Breast epithelium (tissue), 4 donors: ENCODE results near the gene OTX2. TPM values are rescaled to one million over a fixed set of nuclear protein-coding genes. Genes with fewer than 3 reads are reported as not detected.

Experiments
- DNase-seq, 2 donors: peaks; one replicate each; pipeline ENCODE4 v3.0.0-alpha.2; 2019; ENCODE audit warnings: low spot score in 2 of 2
- H3K27ac ChIP-seq, 2 donors: fragments of 200-600 bp; sonication (generic) in 1 of 2; one replicate each; pipeline ENCODE4 v1.5.1; 2016 to 2019; ENCODE audit warnings: mild to moderate bottlenecking in 1 of 2
- H3K27me3 ChIP-seq, 2 donors: fragments of 200-600 bp; sonication (generic) in 1 of 2; one replicate each; pipeline versions ENCODE4 v1.5.1 to v1.6.0; 2017 to 2019; ENCODE audit warnings: control low read depth in 1 of 2, mild to moderate bottlenecking in 1 of 2
- H3K36me3 ChIP-seq: fragments of 200-600 bp; one replicate; pipeline ENCODE4 v1.5.1; 2019
- H3K4me1 ChIP-seq, 2 donors: fragments of 200-600 bp; sonication (generic); one replicate each; pipeline ENCODE4 v1.5.1; 2016 to 2019; ENCODE audit warnings: control low read depth in 1 of 2
- H3K4me3 ChIP-seq, 3 donors: fragments of 200-600 bp; sonication (generic); 1 replicate in 2 of 3; 2 replicates in 1 of 3; pipeline ENCODE4 v1.5.1; 2016 to 2019; ENCODE audit warnings: mild to moderate bottlenecking in 3 of 3, moderate library complexity in 2 of 3
- H3K9me3 ChIP-seq, 2 donors: fragments of 200-600 bp; sonication (generic) in 1 of 2; one replicate each; pipeline ENCODE4 v1.5.1; 2016 to 2019; ENCODE audit warnings: control low read depth in 1 of 2
- POLR2A ChIP-seq: fragments of 450-650 bp; IDR thresholded peaks from one replicate; pipeline ENCODE4 v1.6.1; 2016; ENCODE audit warnings: antibody characterized with exemption, mild to moderate bottlenecking, moderate library complexity
- POLR2AphosphoS5 ChIP-seq, 3 donors: sonication (generic); formaldehyde crosslinking; IDR thresholded peaks; one replicate each; pipeline ENCODE4 v1.6.1; 2017; ENCODE audit warnings: antibody characterized with exemption in 3 of 3
- intact Hi-C: fragments of 100-400 bp; cut with DNase I; formaldehyde crosslinking; loops from one replicate; pipeline ENCODE4 v1.15.1; 2023; ENCODE audit warnings: low total_unique reads
- total RNA-seq, 3 donors: library from RNA; depleted of rRNA; stranded (reverse); fragments of >200 nt; gene quantifications; one replicate each; pipeline ENCODE4 v1.1.0, GENCODE V29; 2016
- TF ChIP-seq, protein P1 (sequence below), 3 donors: fragments of 450-650 bp; IDR thresholded peaks; one replicate each; pipeline ENCODE4 v1.5.1; 2016 to 2017; ENCODE audit warnings: antibody characterized with exemption in 3 of 3, mild to moderate bottlenecking in 3 of 3, moderate library complexity in 3 of 3

OTX2 gene
- total RNA-seq, 3 donors from 2014 or later: not detected

DNA sequence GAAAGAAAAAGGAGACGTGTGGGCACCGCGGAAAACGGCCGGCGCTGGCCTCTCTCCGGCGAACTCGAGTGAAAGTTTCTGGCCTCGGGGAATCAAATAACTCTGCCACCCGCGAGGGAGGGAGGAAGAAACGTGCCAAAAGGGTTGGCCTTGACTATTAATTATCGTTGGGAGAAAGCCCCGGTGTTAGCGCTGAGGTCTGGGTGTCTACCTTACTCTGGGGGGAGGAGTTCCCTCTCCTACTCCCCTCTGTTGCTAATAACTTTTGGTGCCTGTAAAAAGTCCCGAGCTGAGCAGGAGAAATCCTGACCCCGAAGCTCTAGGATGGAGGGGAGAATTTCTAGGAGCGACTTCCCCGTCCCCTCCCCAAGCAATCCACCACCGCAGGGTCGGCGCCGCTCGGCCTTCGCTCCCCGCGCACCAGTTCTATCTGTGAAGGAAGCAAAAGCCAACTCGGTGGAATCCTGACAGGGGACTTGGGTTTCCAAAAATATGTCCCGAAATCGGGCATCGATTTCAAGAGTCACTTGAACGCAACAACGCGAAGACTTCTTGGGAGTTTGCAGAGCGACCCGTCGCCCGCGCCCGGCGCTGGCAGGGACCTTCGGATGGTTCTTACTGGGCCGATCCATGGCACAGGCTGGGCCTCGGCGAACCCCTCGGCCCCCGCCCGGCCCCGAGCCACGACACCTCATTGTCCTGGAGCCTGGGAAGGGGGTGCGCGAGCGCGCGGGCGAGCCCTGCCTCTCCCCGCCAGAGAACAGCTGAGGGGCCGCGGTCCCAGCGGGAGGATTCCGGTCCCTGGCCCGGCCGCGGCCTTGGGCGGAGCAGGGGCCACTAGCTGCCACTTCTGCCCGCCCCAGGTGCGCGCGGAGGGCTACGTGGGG lies 1.7 kb downstream of the OTX2 start:
- Histone ChIP-seq H3K27ac (no peak overlapping the region), H3K27me3 (peaks cover 10 to 98% of the 10 kb centered on the region in 2 donors), H3K9me3 (no peaks in the 10 kb centered on the region), H3K4me1 (no peaks in the 10 kb centered on the region), H3K36me3 (no peaks in the 10 kb centered on the region), H3K4me3 (peak overlapping the region in 2 of 3 donors; percentile 12 to 36)
- intact Hi-C loops: no loop called here
- TF ChIP-seq POLR2AphosphoS5 (IDR thresholded peaks at IDR 0.05) (no peak), POLR2A (no peak)
- no peak for DNase-seq

- DNase-seq: no peak
- H3K27me3 ChIP-seq: peaks cover 10 to 98% of the 10 kb centered on the region in 2 donors
- TF ChIP-seq POLR2A (no peak), POLR2AphosphoS5 (IDR thresholded peaks at IDR 0.05) (no peak)
- TF ChIP-seq, protein P1, sequence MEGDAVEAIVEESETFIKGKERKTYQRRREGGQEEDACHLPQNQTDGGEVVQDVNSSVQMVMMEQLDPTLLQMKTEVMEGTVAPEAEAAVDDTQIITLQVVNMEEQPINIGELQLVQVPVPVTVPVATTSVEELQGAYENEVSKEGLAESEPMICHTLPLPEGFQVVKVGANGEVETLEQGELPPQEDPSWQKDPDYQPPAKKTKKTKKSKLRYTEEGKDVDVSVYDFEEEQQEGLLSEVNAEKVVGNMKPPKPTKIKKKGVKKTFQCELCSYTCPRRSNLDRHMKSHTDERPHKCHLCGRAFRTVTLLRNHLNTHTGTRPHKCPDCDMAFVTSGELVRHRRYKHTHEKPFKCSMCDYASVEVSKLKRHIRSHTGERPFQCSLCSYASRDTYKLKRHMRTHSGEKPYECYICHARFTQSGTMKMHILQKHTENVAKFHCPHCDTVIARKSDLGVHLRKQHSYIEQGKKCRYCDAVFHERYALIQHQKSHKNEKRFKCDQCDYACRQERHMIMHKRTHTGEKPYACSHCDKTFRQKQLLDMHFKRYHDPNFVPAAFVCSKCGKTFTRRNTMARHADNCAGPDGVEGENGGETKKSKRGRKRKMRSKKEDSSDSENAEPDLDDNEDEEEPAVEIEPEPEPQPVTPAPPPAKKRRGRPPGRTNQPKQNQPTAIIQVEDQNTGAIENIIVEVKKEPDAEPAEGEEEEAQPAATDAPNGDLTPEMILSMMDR (IDR thresholded peaks at IDR 0.05): no peak
- intact Hi-C loops: no loop called here
- H3K4me3 ChIP-seq: peak overlapping the region in 2 of 3 donors; percentile 12 to 36
- no peaks in the 10 kb centered on the region for H3K4me1 ChIP-seq
- H3K9me3 ChIP-seq: no peaks in the 10 kb centered on the region
- no peak overlapping the region for H3K27ac ChIP-seq
- H3K36me3 ChIP-seq: no peaks in the 10 kb centered on the region
These were observed 2.2 kb downstream of the OTX2 start for GRCh38 chr14:56808110-56808382.

DNA sequence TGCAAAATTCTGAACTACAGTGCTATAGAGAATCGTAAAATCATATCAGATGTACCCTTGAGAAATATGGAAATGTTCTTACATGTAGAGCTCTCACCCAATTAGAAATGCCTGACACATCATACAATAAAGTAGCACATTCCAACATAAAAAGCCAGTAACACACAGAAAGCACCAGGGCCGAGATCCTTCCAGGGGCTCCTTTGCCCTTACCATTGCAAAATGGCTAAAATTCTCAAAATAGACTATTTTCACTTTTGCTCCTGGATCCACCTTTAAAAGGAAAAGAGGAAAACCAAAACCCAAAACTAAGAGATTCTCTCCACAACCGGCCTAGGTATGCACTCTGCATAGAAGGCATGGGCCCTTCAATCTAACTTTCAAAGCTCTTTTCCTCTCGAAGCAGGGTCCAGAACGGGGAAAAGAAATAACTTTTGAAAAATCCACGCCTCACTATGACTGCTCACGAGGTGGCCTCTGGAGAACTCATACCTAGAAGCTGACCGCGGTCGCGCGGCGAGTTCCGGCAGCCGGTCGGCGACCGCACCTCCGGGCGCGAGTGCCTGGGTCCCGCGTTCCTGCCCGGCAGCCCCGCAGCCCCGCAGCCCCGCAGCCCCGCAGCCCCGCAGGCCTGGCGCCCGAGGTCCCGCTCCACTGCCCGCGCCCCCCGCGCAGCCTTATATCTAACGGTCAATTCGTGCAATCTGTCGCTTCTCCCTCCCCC lies 2.7 kb downstream of the OTX2 start:
- Histone ChIP-seq H3K4me3 (peak overlapping the region in 2 of 3 donors; percentile 12 to 36), H3K36me3 (no peaks in the 10 kb centered on the region), H3K27ac (no peak overlapping the region), H3K9me3 (no peaks in the 10 kb centered on the region), H3K4me1 (no peaks in the 10 kb centered on the region), H3K27me3 (peaks cover 10 to 98% of the 10 kb centered on the region in 2 donors)
- intact Hi-C loops: no loop called here
- no peak for DNase-seq
- TF ChIP-seq POLR2AphosphoS5 (IDR thresholded peaks at IDR 0.05): no peak
- TF ChIP-seq POLR2A: no peak
- TF ChIP-seq, protein P1 (IDR thresholded peaks at IDR 0.05): no peak

DNA sequence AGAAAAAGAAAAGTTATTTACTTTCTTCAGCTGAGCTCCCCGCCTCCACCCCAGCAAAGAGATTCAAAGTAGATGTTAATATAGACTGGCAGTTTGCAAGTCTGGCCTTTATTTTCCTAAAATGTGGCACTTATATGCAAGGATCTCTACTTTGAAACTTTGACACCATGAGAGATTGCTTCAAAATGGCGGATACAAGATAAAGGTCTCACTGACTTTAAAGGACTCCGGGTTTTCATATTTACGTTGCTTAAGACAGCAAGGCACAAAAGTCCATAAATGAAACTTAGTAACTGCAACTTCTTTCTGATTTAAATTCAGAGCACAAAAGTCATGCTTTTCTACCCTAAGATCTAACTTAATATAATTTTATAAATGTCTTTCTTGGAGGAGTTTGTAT lies 3.5 kb downstream of the OTX2 start:
- TF ChIP-seq POLR2AphosphoS5 (IDR thresholded peaks at IDR 0.05): no peak
- TF ChIP-seq, protein P1 (IDR thresholded peaks at IDR 0.05): no peak
- no peak for TF ChIP-seq POLR2A
- no peaks in the 10 kb centered on the region for H3K4me1 ChIP-seq
- H3K36me3 ChIP-seq: no peaks in the 10 kb centered on the region
- DNase-seq: no peak
- no peaks in the 10 kb centered on the region for H3K9me3 ChIP-seq
- intact Hi-C loops: no loop called here
- no peak overlapping the region for H3K4me3 ChIP-seq
- no peak overlapping the region for H3K27ac ChIP-seq
- H3K27me3 ChIP-seq: peaks cover 6 to 98% of the 10 kb centered on the region in 2 donors

DNA sequence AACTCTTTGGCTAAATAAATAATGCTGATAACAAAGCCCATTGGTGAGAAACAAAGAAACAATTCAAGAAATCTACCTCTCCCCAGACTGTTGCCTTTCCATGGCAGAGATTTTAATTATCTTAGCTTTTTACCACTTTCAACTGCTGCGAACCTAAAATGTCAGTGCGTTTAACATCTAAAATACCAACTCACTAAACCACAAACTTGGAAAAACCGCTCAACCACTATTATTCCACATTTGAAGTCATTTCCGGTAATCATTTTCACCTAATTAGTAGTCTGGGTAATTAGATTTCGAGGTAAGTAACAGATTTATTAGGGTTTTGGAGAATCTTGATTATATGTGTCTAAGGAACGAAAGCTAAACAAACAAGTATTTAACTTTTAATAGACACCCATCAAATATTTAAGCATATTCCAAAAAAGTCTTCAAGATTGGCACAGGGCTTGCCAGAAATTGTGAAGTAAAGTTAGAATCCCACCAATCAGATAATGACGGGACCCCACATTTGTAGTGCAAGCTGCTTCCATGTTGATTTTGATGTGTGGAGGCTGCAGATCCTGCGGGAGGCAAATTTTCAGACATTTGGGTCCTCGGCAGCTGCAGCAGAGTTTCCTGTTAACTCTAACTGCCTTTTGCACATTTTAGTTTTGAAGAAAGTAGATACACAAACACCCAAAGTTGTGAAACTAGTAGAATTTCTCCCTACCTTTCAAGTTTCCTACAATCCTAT lies 4.1 kb downstream of the OTX2 start:
- Histone ChIP-seq H3K9me3 (no peaks in the 10 kb centered on the region), H3K27me3 (peaks cover 6 to 98% of the 10 kb centered on the region in 2 donors), H3K36me3 (no peaks in the 10 kb centered on the region), H3K4me3 (no peak overlapping the region), H3K4me1 (no peaks in the 10 kb centered on the region), H3K27ac (no peak overlapping the region)
- no peak for TF ChIP-seq POLR2A
- TF ChIP-seq, protein P1 (IDR thresholded peaks at IDR 0.05): no peak
- TF ChIP-seq POLR2AphosphoS5 (IDR thresholded peaks at IDR 0.05): no peak
- DNase-seq: no peak
- intact Hi-C loops: no loop called here
